HG03280 (cell line): ENCODE results near the gene LHX2.

Experiments
- ATAC-seq: cut with Tn5 transposase; IDR thresholded peaks from one replicate; pipeline ENCODE4 v1.9.1; 2021; ENCODE audit warnings: mild to moderate bottlenecking, moderate library complexity; ENCODE audit not compliant: unreplicated experiment

Gene LHX2

DNA sequence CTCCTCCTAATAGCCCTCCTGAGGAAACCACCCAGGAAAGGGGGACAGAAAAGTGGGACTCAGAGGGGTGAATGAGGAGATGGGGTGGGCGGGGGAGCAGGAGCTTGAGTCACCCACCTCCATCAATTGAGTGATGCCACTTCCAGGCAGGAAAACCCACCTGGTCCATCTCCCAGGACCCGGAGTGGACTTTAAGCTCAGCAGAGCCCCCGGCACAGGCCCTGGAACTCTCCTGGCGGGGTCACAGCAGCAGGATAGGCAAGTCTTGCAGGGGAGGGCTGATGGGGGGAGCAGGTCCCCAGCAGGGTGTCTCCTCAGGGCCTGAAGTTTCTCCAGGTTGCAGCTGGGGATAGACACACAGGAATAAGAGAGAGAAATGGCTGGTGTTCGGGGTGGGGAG is 40.8 kb downstream of the LHX2 start:
- no peak for ATAC-seq

DNA sequence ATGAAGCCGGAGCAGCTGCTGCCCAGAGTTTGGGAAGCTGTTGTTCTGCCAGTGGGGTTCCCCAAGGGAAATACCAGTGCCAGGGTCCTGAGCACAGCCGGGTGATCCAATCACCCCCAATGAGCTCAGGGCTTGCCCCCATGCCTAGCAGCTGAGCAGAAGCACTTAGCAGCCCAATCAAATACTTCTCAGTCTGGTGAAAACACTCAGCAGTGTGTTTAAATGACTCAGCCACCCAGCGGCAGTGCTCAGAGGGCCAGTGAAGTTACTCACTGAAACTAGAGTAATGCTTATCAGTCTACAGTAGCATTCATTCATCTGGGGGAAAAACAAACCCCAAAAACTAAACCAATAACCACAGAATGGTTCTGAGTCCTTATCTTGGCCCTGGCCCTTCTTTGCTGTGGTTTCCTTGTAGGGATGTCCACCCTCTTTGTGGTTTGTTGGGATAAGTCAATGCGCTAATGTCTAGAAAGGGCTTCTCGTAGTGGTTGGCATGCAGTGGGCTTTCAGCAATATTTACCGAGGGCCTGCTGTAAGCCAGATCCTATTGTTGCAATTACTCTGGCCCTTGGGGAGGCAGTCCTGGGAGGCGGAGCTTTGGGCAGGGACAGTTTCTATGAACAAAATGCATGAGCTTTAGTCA is 43.1 kb downstream of the LHX2 start:
- ATAC-seq, result peak; percentile 87

DNA sequence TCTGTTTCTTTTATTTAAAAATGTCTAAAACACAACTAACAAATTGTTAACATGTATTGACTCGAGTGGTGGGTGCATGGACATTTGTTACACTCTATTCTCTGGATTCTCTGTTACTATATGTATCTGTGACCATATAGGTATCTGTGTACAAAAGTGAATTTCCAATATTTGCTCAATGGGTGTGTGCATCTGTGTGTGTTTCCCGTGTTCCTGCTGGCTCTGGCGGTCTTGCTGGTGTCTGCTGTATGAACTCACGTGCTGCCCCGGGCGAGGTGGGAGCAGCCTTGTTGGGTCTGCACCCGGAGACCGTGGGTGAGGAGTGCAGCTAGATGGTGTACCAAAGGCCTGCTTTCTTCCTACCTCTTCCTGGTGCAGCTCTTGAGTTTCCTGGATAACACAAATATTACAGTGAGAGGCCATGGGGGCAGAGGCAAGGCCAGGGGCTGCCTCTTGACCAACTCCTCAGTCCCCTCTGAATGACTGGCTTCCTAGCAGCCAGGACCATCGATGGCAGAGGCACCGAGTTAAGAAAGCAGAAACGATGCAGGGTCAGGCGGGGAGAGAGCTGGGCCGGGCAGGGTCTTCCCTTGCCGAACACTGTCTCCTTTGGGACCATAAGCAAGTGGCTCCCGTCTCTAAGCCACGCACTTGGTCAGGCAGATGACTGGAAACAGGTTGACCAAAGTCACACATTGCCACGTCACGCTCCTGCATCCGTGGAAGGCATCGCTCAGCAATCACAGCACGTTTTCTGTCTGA is 49.5 kb downstream of the LHX2 start:
- ATAC-seq, result no peak

DNA sequence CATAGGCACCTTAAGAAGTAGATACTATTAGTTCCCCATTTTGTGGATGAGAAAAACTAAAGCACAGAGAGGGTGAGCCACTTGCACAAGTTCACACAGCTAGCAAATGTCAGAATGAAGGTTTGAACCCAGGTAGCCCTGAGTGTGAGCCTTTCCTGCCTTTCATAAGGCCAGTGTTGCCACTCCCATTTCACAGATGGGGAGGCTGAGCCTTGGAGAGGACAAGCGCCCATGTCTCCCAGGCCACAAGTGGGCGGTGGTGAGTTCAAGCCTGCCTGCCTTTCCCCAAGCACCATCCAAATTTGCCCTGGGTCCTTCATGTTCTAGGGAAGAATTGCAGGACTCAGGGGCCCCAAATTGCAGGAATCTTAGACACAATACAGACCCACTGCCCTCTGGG is 50.6 kb downstream of the LHX2 start:
- no peak for ATAC-seq

DNA sequence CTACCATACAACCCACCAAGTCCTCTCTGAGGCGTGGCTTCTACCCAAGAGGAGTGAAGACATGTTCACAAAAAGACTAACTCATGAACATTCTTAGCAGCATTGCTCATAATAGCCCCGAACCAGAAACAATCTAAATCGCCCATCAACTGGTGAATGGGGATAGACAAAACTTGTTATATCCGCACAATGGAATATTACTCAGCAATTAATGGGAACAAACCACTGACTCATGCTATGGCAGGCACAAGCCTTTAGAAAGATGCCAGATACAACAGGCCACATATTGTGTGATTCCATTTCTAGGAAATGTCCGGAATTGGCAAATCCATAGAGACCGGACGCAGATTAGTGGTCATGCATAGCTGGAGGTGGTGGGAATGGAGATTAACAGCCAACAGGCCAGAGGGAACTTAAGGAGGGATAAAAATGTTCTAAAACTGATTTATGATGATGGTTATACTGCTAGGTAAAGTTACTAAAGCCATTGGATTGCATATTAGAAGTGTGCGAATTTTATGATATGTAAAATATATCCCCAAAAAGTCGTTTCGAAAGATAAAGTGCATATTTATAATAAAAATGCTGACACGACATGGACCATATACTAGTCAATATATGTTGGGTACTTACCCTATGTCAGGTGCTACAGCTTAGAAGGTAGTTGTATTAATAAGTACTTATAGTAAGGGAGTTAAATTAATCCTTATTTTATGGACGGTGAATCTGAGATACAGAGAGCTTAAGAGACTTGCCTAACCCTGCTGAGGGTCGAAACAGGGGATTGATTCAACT is 55.4 kb downstream of the LHX2 start:
- ATAC-seq, result no peak

DNA sequence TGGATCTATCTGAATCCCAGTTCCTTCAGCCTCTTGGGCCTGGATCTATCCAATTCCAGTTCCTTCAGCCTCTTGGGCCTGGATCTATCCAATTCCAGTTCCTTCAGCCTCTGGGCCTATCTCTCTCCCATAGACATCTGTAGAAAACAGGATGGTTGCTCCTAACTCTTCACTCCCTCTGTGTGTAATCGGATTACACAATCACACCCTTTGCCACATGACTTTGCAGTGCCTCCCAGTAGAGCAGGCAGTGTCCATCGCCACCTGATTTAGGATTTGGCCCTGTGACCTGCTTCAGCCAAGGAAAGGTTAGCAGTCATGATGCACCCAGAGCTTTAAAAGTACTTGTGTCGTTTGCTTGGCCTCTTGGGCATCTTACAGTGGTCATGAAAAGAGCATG is 56.7 kb downstream of the LHX2 start:
- no peak for ATAC-seq

DNA sequence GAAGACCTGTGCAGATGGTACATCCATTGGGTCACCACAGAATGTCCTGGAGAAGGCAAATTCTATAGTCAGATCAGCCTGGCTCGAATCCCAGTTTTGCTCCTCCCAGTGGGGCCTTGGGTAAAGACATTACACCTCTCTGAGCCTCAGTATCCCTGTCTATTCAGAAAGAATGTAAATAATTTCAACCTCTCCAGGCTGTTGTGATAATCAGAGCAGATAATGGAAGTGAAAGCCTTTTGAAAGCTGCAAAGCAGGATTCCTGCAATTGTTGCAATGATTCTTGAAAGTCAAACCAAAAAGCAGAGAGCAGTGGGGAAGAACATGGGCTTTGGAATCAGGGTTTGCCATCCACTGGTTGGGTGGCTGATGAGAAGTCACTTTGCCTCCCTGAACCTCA is 63.2 kb downstream of the LHX2 start:
- no peak for ATAC-seq

DNA sequence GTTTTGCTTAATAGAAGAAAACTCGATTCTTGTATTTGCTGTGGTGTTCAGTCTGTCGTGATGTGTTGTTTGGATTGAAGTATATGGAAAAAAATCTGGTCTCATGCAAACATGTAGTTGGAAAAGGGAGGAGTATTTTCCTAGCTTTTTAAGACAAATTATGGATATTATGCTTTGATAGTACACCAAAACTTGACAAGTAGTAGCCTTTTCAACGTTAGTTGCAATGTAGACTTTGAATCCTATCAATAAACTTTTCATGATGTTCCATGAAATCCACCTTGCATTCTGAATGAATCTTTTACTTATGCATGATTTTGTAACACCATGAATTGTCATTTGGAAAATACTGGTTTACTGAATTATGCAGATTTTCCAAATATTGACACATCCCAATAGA is 64.2 kb downstream of the LHX2 start:
- no peak for ATAC-seq

DNA sequence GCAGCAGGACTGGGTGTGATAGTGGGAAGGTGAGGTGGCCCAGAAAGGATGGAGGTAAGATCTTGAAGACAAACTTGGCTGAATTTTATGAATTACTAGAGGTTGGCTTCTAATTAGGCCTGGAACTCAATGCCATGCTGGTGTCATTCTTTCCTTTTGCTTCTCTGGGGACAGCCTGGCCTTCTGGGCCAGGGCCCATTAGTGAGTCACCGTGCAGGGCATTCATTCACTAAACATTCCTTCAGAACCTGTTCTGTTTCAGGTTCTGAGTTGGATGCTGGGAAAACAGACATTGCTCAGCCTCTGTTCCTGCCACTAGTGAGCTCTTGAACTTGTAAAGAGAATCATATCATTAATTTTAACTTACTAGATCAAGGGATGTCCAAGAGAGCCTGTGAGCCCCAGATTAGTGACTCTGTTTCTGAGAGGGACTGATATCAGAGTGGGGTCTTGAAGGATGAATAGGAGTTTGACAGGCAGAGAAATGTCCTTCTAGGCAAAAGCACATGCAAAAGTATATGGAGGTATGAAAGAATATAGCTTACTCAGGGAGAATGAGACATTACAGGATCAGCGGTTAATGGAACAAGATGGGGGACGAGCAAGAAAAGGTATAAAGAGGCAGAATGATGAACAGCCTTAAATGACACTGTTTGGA is 66.5 kb downstream of the LHX2 start:
- ATAC-seq, result no peak

DNA sequence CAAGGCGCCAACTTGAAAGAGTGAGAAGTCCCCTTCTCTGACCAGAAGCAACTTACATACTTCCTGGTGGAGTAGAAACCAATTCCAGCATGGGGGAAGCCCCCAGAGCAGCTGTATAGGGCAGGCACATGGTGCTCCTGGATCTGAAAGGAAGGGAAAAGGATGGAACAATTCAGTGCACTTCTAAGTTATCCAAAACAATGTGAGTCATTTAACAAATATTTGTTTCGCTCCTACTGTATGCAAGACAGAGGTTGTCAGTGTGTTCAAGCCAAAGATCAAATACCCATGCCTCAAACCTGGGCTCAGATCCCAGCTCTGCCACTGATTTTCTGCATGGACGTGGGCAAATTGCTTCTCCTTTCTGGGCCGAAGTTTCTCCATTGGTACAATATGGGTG is 67.1 kb downstream of the LHX2 start:
- no peak for ATAC-seq

DNA sequence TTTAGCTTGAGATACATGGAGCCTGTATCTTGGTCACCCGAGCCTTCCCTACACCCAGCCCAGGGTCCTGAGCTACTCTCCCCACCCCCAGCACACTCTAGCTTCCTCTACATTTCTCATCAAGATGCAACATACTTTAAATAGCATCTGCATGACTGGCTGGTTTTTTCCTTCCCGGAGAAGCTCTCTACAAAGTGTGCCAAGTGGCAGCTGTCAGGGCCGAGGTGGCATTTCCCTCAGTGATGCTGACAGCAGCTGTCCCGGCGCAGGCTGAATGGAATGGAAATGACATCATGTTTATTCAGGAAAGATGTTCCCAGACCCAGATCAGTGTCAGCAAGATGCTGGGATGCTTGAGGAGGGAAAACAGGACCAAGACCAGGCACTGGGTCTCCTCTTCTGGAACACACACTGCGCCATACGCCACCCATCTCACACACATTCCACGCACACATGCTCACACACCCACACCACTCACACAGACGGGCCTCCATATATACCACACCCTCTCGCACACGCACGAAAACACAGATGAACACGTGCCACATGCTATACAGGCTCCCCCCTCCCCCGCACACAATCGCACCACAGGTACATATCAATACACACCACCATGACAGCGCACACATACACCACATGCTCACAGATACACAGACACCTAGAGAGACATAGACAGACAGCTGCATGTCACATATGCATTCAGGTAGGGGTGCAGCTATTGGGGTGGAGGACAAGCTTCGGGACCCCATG is 67.8 kb downstream of the LHX2 start:
- ATAC-seq, result no peak

DNA sequence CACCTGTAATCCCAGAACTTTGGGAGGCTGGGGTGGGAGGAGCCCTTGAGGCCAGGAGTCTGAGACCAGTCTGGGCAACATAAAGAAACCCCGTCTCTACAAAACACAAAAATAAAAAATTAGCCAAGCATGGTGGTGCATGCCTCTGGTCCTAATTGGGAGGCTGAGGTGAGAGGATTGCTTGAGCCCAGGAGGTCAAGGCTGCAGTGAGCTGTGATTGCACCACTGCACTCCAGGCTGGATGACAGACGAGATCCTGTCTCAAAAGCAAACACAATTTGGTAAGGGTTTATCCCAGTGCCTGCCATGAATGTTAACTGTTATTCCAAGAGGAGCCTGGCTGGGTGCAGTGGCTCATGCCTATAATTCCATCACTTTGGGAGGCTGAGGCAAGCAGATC is 71.1 kb downstream of the LHX2 start:
- no peak for ATAC-seq
